HG03439 (cell line): ENCODE data around the gene ATP6V0A4.
"Not testable (repeated sequence)": the region's sequence is repeated elsewhere in the genome, so short reads cannot be mapped to it uniquely, and the experiment has no call there.

Source experiments
- ATAC-seq: cut with Tn5 transposase; IDR thresholded peaks from one replicate; pipeline ENCODE4 v1.9.1; 2021; ENCODE audit warnings: mild to moderate bottlenecking, moderate library complexity; ENCODE audit not compliant: unreplicated experiment

Gene ATP6V0A4

GRCh38 chr7:138752518-138753149 lies 45.4 kb downstream of the ATP6V0A4 start:
- peak; percentile 66 for ATAC-seq

GRCh38 chr7:138750901-138751464 lies 47.0 kb downstream of the ATP6V0A4 start:
- no peak for ATAC-seq

GRCh38 chr7:138750473-138750872 lies 47.5 kb downstream of the ATP6V0A4 start:
- no peak for ATAC-seq

- ATAC-seq, result no peak
These were observed 48.0 kb downstream of the ATP6V0A4 start for GRCh38 chr7:138749960-138750359.

- ATAC-seq, result no peak
These were observed 49.3 kb downstream of the ATP6V0A4 start for GRCh38 chr7:138748666-138749065.

GRCh38 chr7:138746073-138746472 lies 51.9 kb downstream of the ATP6V0A4 start:
- ATAC-seq, result no peak

GRCh38 chr7:138745189-138745588 lies 52.8 kb downstream of the ATP6V0A4 start:
- ATAC-seq, result no peak

- no peak for ATAC-seq
These were observed 56.6 kb downstream of the ATP6V0A4 start for GRCh38 chr7:138741453-138741735.

- ATAC-seq, result no peak
These were observed 58.1 kb downstream of the ATP6V0A4 start for GRCh38 chr7:138739859-138740258.

- peak; percentile 85 for ATAC-seq
These were observed 59.3 kb downstream of the ATP6V0A4 start for GRCh38 chr7:138738551-138739335.

GRCh38 chr7:138738114-138738513 lies 59.9 kb downstream of the ATP6V0A4 start:
- ATAC-seq, result no peak

- ATAC-seq, result no peak
These were observed 62.6 kb downstream of the ATP6V0A4 start for GRCh38 chr7:138735399-138735798.

- ATAC-seq, result not testable (repeated sequence)
These were observed 66.3 kb downstream of the ATP6V0A4 start for GRCh38 chr7:138731733-138732132.

GRCh38 chr7:138729444-138729843 lies 68.6 kb downstream of the ATP6V0A4 start:
- ATAC-seq, result no peak

GRCh38 chr7:138727336-138728099 lies 70.5 kb downstream of the ATP6V0A4 start:
- no peak for ATAC-seq

GRCh38 chr7:138726288-138726687 lies 71.7 kb downstream of the ATP6V0A4 start:
- no peak for ATAC-seq

GRCh38 chr7:138720286-138720685 lies 77.7 kb downstream of the ATP6V0A4 start:
- ATAC-seq, result no peak

GRCh38 chr7:138716889-138717288 lies 81.1 kb downstream of the ATP6V0A4 start:
- no peak for ATAC-seq

- no peak for ATAC-seq
These were observed 84.8 kb downstream of the ATP6V0A4 start for GRCh38 chr7:138713191-138713590.

- ATAC-seq, result no peak
These were observed 85.3 kb downstream of the ATP6V0A4 start for GRCh38 chr7:138712652-138713051.

GRCh38 chr7:138710536-138711385 lies 87.2 kb downstream of the ATP6V0A4 start:
- no peak for ATAC-seq
